Loucy (cell line): ENCODE results near the gene KIF2A.

Experiments
- EZH2phosphoT487 ChIP-seq: fragments of 200-600 bp; IDR thresholded peaks from 2 replicates; pipeline ENCODE4 v1.6.1; 2018; ENCODE audit warnings: antibody characterized with exemption, mild to moderate bottlenecking, moderate library complexity, borderline replicate concordance
- TF ChIP-seq, protein P1 (sequence below): fragments of 200-600 bp; sonication (generic); conservative IDR thresholded peaks from 2 replicates; pipeline ENCODE4 v1.5.1; 2014; ENCODE audit warnings: mild to moderate bottlenecking, antibody characterized with exemption, low read length

DNA sequence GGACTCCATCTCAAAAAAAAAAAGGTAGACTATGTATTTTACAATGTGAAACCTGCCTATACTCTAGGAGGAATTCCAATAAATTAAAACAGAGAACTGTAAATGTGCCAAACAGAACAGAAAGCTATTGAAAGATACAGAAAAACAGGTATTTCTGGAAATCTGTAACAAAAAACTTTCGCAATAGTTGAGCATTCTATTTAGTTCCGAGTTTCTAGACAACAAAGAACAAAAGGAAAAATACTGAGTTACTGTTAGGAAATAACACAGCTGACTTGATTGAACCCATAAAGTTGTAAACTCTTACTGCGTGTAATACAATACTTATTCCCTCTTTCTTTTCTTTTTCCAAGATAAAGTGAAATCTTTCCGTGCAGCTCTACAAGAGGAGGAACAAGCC, 79.1 kb downstream of the KIF2A start:
- TF ChIP-seq, protein P1, sequence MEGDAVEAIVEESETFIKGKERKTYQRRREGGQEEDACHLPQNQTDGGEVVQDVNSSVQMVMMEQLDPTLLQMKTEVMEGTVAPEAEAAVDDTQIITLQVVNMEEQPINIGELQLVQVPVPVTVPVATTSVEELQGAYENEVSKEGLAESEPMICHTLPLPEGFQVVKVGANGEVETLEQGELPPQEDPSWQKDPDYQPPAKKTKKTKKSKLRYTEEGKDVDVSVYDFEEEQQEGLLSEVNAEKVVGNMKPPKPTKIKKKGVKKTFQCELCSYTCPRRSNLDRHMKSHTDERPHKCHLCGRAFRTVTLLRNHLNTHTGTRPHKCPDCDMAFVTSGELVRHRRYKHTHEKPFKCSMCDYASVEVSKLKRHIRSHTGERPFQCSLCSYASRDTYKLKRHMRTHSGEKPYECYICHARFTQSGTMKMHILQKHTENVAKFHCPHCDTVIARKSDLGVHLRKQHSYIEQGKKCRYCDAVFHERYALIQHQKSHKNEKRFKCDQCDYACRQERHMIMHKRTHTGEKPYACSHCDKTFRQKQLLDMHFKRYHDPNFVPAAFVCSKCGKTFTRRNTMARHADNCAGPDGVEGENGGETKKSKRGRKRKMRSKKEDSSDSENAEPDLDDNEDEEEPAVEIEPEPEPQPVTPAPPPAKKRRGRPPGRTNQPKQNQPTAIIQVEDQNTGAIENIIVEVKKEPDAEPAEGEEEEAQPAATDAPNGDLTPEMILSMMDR, result no peak
- no peak for TF ChIP-seq EZH2phosphoT487
